Myocyte (in vitro differentiated cells): ENCODE data around the gene CCDC116. TPM values are rescaled to one million over a fixed set of nuclear protein-coding genes. Genes with fewer than 3 reads are reported as not detected.
"Not testable (repeated sequence)": the region's sequence is repeated elsewhere in the genome, so short reads cannot be mapped to it uniquely, and the experiment has no call there.

ENCODE experiments used
- DNase-seq: peaks from one replicate; pipeline ENCODE4 v3.0.0-alpha.2; 2012; ENCODE audit warnings: low read depth
- polyA plus RNA-seq: library from polyadenylated mRNA; unstranded; fragments of >200 nt; gene quantifications from one replicate; pipeline ENCODE4 v1.2.1, GENCODE V29; 2012; ENCODE audit warnings: missing spikeins
- total RNA-seq: library from RNA; depleted of rRNA; stranded (reverse); fragments of >200 nt; gene quantifications from 2 replicates; pipeline ENCODE4 v1.2.3, GENCODE V29; 2014

The CCDC116 gene, protein sequence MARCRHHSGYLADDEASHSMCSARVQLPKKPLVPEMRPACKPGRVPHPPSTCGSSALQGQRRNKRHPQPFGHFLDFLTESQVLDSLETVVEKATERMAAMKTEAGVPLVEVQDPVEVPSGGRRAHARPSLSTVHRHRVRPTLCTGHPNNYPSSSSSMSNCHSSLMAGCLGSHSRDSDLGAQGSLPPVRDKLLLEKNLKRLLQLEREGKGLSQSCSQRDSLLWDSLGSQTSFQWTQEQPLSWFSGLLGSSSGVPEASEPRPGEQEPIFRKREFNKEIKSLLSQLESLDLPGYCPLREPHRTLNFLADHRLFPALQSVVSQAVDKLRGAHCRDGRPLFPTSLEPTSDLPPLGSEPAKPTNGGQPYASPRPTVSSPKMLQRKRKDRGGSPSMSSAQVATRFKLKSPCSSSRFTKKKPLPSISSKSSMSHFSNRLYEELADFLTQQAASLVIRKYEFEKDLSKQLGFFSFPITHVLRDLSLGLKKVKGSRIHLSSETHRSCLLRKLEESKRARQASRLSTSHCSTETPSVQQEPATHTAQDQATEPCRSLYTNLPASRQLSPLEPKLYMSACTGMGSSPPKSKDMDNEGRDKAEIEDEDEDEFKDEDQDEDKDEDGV
- 0.13 and 0.57 TPM in 2 replicates for total RNA-seq
- polyA plus RNA-seq, result 0.26 TPM

DNA sequence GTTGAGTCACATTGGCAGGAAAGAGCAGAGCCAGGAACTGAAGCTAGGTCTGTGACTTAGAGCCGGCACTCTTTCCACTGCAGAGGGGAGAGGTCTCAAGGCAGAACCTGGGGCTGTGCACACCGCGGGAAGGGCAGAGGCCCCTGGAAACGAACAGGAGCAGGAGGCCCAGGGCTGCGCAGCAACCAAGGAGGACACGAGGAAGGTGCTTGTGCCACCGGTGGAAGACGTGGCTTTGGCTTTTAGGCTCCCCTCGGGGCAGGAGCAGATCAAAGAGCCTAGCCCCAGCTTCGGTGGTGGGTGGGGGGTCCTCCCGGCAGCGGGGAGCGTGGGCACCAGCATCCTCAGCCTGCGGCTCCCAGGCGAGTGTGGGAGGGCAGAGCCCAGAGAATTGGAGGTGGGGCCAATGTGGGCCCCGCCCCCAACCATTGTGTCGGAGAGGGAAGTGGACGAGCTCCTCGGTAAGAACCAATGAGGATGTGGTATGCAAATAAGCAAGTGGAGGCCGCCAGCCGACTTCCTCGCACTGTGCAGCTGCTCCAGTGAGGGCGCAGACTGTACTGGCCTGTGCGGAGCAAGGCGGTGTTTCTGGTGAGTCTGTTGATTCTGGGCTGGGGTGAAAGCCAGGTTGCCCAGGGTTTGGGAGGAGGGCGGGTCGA is at the start of gene CCDC116:
TSS of gene CCDC116 (plus strand) at position 524 of the 659 bp plus-strand sequence. CDS start 422 bp downstream, outside the sequence.
- DNase-seq, result no peak

DNA sequence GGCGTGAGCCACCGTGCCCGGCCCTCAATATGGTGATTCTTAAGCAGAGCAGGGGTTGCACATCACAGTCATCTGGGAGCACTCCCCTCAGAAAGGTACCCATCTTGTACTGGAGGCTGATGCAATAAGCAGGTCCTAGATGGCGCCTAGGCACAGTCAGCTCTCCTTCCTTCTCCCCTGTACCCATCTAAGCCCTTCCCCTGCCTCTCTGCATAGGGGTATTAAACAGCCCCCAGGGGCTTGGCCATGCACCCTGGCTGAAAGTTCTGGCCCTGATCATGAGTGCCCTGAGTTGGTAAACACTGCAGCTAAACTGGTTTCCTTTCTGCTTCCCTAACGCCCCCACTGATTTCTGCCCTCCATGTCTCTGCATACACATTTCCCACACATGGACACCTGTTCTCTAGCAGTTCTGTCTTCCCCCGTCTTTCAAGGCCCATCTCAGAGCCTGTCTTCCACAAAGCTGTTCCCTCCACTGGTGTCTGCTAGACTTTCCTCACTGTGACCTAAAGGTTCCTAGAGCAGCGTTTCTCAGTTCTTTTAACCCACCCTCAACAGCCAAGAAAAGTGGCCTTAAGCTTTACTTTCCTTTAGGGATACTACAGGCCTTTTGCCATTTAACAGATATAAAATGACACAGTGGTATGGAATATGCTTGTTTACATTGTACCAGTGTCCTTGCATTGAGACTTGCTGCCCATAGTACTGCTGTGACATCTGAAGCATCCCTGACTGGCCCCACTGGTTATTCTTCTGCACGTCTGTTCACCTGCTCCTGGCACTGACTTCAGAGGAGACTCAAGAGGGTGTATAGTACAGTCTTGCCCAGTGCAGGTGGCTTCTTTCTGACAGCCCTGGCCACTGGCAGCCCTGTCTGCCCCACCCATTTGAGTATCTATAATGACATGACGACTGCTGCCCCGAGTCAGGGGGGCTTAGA is 49.5 kb upstream of the CCDC116 start:
- DNase-seq, result peak; percentile 28

DNA sequence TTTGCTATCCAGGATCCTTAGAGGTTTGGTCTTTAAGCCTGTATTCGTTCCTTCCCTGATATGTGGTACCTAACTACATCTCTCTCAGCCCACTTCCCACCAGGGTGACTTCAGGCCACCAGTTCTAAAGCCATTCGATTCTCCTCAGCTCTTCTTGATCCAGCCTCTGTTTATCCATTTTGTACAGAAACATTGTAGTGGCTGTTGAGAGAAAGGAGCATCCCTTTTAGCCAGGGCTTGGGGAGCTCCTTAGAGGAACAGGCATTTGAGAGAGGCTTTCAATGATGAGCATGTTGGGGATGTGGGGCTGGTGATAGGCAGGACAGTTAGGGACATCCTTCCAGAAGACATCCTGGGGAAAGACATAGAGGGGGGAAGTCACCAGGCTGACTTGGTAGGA is 47.2 kb upstream of the CCDC116 start:
- DNase-seq, result no peak

DNA sequence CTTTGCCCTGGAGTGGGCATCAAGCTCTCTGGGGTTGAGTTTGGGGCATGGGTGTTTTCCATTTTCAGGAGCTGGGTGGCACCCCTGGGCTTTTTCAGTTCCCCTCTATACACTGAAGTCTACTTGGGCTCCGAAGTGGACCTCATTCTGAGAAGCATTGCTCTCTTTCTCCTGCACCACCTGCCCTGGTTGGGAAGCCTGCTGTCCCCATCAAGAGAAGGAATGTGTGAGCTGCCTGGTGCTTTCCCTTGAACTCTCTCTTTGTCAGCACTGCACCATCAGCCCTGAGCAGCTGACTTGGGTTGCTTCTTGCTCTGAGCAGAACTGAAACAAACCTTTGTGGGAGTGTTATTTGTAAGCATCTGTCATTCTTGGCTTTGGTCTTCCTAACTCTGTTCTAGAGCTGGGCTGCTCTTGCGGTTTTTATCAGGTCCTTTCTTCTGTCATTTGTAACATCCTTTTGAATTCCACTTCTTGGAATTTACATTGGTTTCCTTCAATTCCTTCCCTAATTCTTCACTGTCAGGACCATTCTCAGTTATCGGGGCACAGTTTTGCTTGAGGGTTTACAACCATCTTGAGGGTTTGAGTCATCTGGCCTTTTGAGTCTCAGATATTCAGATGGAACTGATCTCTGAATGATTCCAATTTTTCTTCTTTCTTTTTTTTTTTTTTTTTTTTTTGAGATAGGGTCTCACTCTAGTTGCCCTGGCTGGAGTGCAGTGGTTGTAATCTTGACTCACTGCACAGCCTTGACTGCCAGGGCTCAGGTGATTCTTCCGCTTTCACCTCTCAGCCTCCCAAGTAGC is 44.6 kb upstream of the CCDC116 start:
- DNase-seq, result peak; percentile 83

DNA sequence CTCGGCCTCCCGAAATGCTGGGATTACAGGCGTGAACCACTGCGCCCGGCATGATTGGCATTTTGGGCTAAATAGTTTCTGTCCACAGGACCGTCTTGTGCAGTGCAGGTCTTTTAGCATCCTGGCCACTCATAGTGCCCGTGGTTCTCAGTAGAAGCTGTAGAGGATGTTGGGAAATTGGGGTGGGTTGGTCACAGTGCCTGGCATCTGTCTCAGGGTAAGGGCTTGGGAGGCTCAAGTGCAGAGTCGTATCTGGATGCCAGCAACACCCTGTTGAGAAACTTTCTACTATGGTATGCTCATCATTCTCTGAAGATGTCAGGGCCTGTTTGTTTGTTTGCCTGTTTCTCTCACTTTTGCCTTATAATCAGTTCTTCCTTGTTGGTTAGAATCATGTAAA is 43.2 kb upstream of the CCDC116 start:
- DNase-seq, result peak; percentile 44

DNA sequence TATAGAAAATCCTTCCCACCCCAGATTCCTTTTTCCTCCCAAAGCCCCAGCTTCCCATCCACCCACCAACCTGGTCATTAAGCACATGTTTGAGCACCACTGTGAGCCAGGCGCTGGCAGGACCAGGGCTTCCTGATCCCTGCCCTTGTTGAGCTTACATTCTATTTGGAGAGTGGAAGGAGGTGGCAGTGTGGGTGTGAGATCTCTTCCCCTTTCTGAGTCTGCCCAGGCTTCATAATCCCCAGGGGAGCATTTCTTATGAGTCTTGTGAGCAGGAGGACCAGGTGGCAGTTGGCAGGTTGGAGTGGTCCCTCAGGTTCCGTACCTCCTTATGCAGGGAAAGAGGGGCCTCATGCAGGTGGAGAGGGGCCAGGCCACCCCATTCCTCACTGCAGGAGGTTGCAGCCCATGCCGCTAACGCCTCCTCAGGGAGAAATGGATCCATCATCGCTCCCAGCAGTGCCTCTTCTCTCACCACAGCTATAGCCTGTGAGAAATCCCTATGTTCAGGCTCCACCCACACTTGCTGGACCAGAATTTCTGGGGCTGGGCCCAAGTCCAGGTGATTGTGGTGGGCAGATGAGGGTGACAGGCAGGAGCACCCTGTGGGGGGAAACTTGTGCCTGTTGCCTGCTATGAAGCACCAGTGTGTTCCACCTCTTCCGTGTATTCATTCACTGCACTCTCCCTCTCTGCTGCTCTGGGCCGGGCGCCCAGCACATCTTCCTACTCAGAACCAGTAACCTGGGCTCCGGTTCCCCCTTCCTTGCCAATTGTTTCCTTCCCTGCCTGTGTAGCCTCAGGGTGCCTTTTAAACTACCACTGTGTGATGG is 41.5 kb upstream of the CCDC116 start:
- DNase-seq, result no peak

DNA sequence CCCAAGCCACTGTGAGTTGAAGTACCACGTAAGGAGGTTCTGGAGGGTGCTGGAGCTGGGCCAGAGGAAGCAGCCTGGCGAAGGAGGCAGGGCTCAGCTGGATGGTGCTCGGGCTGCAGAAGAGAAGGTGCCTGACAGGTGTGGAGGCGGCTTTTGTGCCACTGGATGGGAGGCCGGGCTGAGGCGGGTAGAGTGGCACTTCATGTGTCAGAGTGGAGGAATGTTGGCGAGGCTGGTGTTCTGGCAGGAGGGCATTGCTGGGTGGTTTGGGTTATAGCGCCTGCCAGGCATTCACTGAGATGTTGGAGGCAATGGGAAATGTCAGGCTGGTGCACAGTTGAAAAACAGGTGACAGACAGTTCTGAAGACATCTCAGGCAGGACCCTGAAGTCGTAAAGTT is 40.9 kb upstream of the CCDC116 start:
- peak; percentile 82 for DNase-seq

DNA sequence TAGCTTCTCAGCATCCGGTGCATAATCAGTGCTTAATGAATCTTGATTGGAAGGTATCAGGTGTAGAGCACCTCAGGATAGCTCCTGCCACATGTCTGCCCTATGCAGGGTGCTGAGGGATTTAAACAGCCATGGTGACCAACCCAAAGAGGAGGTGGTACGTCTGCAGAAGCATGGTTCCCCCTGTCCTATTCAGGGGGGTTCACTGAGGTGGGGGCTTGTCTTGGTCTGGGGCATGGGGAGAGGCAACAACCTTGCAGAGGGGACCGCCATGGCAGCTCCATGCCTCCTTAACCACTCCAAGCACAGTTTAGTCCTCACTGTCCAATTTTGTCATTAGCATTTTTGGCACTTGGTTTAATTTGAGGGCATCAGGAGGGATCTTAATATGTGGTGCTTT is 40.1 kb upstream of the CCDC116 start:
- no peak for DNase-seq

DNA sequence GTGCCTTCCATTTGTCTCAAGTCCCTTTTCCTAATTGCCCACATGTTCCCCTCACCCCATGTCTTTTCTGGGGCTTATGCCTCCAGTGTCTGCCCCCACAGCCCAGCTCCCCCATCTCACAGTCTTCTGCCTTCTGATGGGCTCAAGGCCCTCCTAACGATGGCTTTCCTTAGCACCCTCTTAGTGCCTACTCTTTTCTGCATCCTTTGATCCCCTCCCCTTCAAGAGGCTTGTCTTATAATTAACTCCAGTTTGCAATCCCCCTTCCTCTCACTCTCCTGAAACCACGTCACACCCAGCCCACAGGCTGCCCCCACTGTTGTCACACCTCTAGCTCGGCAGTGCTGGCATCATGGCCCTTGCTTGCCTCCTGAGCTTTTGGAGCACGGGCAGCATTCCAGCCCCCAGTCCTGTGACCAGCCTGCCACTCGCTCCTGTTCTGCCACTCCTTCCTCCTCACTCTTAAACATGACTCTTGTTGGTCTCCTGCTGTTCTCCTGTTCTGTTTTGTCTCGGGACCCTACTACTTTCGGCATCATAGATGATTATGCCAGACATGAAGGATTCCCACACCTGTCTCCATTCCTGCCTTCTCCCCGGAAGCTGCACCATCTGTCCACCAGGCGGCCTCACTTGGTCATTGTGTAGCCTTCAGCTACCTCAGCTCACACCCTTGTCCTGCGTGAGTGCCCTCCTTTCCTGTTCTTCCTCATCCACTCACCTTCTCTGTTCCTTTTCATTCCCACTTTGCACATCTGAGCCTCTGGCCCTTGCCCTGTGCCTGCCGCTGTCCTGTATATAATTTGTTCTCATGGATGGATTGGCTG is 38.9 kb upstream of the CCDC116 start:
- peak; percentile 23 for DNase-seq

DNA sequence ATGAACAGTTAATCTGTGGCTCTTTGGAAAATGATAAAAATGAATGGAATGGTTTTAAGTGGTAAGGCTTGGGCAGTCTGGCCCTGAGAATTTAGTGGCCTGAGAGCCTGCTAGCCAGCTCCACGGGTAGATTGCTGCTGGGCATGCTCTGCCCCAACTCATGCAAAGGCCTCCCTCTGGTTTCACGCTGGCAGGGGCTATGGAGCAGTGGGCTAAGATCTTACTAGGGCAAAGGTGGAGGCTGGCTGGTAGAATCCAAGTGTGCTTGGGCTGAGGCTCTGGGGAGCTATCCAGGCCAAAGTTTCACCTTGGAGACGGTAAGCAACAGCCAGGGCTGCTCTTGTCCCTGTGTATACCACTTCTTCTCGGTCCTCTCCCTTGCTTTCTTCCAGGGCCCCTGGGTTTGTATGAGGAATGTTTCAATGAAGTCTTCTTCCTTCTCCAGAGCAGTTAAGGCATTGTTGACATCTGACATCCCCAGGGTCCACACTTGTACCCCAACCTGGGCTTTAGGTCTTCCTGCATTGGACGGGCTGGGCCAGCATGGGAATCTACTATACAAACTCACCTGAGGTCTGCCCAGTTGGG is 37.6 kb upstream of the CCDC116 start:
- no peak for DNase-seq

DNA sequence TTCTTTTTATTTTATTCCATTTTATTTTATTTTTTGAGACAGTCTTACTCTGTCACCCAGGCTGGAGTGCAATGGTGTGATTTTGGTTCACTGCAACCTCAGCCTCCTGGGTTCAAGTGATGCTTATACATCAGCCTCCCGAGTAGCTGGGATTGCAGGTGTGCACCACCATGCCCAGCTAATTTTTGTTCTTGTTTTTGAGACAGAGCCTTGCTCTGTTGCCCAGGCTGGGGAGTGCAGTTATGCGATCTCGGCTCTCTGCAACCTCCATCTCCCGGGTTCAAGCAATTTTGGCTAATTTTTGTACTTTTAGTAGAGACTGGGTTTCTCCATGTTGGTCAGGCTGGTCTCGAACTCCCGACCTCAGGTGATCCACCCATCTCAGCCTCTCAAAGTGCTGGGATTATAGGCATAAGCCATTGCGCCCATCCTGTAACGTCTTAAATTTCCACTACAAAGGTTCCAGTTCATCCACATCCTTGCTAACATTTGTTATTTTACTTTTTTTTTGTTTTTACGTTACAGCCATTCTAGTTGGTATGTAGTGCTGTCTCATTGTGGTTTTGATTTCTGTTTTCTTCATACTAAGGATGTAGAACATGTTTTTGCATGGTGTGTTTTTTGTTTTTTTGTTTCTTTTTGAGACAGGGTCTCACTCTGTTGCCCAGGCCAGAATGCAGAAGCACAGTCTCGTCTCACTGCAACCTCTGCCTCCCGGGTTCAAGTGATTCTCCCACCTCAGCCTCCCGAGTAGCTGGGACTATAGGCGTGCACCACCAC is 36.0 kb upstream of the CCDC116 start:
- not testable (repeated sequence) for DNase-seq

DNA sequence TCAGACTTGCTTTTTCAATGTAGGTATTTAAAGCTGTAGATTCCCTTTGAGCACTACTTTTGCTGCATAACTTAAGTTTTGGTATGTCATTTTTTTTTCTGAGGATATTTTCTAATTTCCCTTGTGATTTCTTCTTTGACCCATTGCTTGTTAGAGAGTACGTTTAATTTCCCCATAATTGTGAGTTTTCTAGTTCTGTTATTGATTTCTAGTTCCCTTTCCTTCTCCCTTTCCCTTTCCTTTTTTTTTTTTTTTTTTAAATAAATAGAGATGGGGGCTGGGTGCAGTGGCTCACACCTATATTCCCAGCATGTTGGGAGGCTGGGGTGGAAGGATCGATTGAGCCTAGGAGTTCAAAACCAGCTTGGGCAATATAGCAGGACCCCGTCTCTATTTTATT is 34.3 kb upstream of the CCDC116 start:
- no peak for DNase-seq

DNA sequence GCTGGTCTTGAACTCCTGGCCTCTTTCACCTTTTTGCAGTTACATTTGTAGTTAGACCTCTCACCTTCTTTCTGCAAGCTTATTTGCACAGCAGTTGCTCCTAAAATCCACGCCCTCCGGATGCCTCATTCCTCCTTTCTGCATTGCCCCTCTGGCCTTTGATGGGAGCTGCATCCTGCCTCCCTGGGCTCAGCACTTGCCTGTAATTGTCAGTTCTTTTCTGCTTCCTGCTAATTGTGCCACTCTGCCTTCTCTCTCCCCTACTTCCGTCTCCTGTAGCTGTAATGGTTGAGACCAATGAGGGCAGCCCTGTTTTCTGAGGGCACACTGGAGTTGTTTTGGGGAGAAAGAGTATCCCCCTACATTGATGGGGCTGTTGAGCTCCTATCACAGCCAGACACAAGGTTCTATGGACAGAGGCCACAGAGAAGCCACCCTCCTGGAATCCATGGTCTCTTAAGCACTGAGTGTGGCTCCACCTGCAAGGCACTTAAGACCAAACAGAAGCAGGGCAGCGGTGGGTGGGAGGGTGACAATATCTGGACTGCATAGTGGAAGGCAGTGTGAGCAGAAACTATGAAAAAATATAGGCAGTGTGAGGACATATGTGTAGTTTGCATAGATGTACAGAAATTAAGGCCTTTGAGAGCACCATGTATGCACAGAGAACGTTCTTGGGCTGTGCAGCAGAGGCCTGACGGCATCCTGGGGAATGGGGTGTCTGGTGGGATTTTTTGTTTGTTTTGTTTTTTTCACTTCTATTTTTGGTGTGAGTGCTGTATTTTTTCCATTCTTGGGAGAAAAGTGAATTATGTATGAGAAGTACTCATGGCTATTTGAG is 33.3 kb upstream of the CCDC116 start:
- no peak for DNase-seq

DNA sequence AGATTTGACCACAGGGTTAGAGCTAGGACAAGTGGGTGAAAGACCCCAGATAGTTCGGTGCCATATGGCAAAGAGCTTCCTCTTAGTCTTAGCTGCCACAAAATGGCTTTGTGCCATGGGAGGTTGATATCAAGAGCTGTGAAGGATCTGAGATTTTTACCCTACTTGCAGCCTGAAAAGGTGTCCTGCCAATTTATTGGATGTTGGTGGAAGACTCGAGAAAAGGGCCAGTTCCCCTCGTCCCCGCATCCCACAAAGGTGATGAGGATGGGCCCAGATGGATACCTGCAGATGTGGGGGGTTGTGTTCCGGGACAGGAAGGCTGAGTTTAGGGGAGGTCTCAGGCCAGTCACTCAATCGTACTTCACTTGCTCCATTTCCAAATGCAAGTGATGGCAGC is 30.0 kb upstream of the CCDC116 start:
- DNase-seq, result no peak

DNA sequence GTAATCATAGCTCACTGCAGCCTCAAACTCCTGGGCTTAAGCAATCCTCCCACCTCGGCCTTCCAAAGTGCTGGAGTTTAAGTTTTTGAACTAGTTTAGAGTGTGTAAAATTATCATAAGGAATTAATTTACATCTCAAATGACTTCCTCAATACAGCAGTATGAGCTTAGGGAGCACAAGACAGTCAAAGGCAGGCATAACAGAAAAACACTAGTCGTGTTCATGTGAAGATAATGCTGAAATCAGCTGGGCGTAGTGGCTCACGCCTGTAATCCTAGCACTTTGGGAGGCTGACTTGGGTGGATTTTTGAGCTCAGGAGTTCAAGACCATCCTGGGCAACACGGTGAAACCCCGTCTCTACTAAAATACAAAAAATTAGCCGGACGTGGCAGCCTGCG is 28.6 kb upstream of the CCDC116 start:
- no peak for DNase-seq

DNA sequence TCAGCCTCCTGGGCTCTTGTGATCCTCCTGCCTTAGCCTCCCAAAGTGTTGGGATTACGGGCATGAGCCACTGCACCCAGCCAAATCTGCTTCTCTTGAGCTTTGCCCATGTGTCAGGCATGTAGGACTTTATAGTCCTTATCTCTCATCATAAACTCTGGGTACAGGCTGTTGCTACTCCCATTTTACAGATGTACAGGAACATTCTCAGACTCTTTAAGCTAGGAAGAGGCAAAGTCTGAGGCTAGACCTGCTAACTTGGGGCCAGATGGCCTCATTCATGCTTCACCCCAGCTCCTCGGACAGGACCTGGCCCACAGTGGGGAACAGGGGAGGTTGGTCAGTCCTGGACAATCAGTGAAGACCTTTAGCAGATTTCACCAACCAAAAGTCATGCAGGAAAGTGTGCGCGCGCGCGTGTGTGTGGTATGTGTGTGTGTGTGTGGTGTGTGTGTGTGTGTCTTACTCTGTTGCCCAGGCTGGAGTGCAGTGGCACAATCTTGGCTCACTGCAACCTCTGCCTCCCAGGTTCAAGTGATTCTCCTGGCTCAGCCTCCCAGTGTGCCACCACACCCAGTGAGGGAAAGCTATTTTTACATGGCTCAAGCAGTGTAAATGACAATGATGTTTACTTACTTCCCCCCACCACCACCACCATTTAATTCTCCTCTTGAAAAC is 26.5 kb upstream of the CCDC116 start:
- no peak for DNase-seq
